ENCODE results near the gene CENPM.

Gene CENPM

GRCh38 chr22:41899110-41899509, 47.8 kb downstream of the CENPM start:
- TF ChIP-seq EZH2phosphoT487 (IDR thresholded peaks at IDR 0.05; ENCODE audit: borderline replicate concordance) (no peak), CTCF (conservative IDR thresholded peaks at IDR 0.05; ENCODE audit: low read length) (no peak)
- H3K4me3 ChIP-seq (ENCODE audit: low read length, poor library complexity, severe bottlenecking): no peak overlapping the region
- H3F3A ChIP-seq (ENCODE audit: low read depth): no peaks in the 10 kb centered on the region
- no peak overlapping the region for H3K9ac ChIP-seq (ENCODE audit: low read depth, low read length, poor library complexity, severe bottlenecking)
- H3K27me3 ChIP-seq (ENCODE audit: insufficient read depth, low read length, poor library complexity, severe bottlenecking): no peaks in the 10 kb centered on the region
- peaks cover 95% of the 10 kb centered on the region for H3K36me3 ChIP-seq (ENCODE audit: insufficient read depth, low read length)
- no peaks in the 10 kb centered on the region for H3K79me2 ChIP-seq (ENCODE audit: insufficient read depth, low read length)
- H3K9me2 ChIP-seq (replicated peaks; ENCODE audit: low read depth, low read length): no peaks in the 10 kb centered on the region
- no peak overlapping the region for H2AFZ ChIP-seq (ENCODE audit: low read length)
- no peaks in the 10 kb centered on the region for H3K9me3 ChIP-seq (ENCODE audit: insufficient read depth, low read depth, low read length)
- H3K4me1 ChIP-seq (ENCODE audit: insufficient read depth, low read length, poor library complexity, severe bottlenecking): no peaks in the 10 kb centered on the region
- H4K20me1 ChIP-seq (ENCODE audit: insufficient read depth, low read length, poor library complexity, severe bottlenecking): no peaks in the 10 kb centered on the region
- no peak overlapping the region for H3K4me2 ChIP-seq (ENCODE audit: low read depth, low read length, poor library complexity, severe bottlenecking)

GRCh38 chr22:41898645-41899044, 48.3 kb downstream of the CENPM start:
- Histone ChIP-seq H4K20me1 (ENCODE audit: insufficient read depth, low read length, poor library complexity, severe bottlenecking) (no peaks in the 10 kb centered on the region), H2AFZ (ENCODE audit: low read length) (no peak overlapping the region), H3K9me3 (ENCODE audit: insufficient read depth, low read depth, low read length) (no peaks in the 10 kb centered on the region), H3K4me2 (ENCODE audit: low read depth, low read length, poor library complexity, severe bottlenecking) (no peak overlapping the region), H3K4me3 (ENCODE audit: low read length, poor library complexity, severe bottlenecking) (no peak overlapping the region), H3F3A (ENCODE audit: low read depth) (no peaks in the 10 kb centered on the region), H3K27me3 (ENCODE audit: insufficient read depth, low read length, poor library complexity, severe bottlenecking) (no peaks in the 10 kb centered on the region), H3K4me1 (ENCODE audit: insufficient read depth, low read length, poor library complexity, severe bottlenecking) (no peaks in the 10 kb centered on the region), H3K36me3 (ENCODE audit: insufficient read depth, low read length) (peaks cover 95% of the 10 kb centered on the region), H3K79me2 (ENCODE audit: insufficient read depth, low read length) (no peaks in the 10 kb centered on the region), H3K9me2 (replicated peaks; ENCODE audit: low read depth, low read length) (no peaks in the 10 kb centered on the region), H3K9ac (ENCODE audit: low read depth, low read length, poor library complexity, severe bottlenecking) (no peak overlapping the region)
- TF ChIP-seq EZH2phosphoT487 (IDR thresholded peaks at IDR 0.05; ENCODE audit: borderline replicate concordance) (no peak), CTCF (conservative IDR thresholded peaks at IDR 0.05; ENCODE audit: low read length) (no peak)

- TF ChIP-seq EZH2phosphoT487 (IDR thresholded peaks at IDR 0.05; ENCODE audit: borderline replicate concordance) (no peak), CTCF (conservative IDR thresholded peaks at IDR 0.05; ENCODE audit: low read length) (no peak)
- H3K9me2 ChIP-seq (replicated peaks; ENCODE audit: low read depth, low read length): no peaks in the 10 kb centered on the region
- no peaks in the 10 kb centered on the region for H3F3A ChIP-seq (ENCODE audit: low read depth)
- peaks cover 89% of the 10 kb centered on the region for H3K36me3 ChIP-seq (ENCODE audit: insufficient read depth, low read length)
- no peaks in the 10 kb centered on the region for H3K9me3 ChIP-seq (ENCODE audit: insufficient read depth, low read depth, low read length)
- no peaks in the 10 kb centered on the region for H3K79me2 ChIP-seq (ENCODE audit: insufficient read depth, low read length)
- no peak overlapping the region for H3K9ac ChIP-seq (ENCODE audit: low read depth, low read length, poor library complexity, severe bottlenecking)
- no peaks in the 10 kb centered on the region for H3K27me3 ChIP-seq (ENCODE audit: insufficient read depth, low read length, poor library complexity, severe bottlenecking)
- no peak overlapping the region for H3K4me2 ChIP-seq (ENCODE audit: low read depth, low read length, poor library complexity, severe bottlenecking)
- H3K4me3 ChIP-seq (ENCODE audit: low read length, poor library complexity, severe bottlenecking): no peak overlapping the region
- no peak overlapping the region for H2AFZ ChIP-seq (ENCODE audit: low read length)
- no peaks in the 10 kb centered on the region for H3K4me1 ChIP-seq (ENCODE audit: insufficient read depth, low read length, poor library complexity, severe bottlenecking)
- H4K20me1 ChIP-seq (ENCODE audit: insufficient read depth, low read length, poor library complexity, severe bottlenecking): no peaks in the 10 kb centered on the region
Measured at GRCh38 chr22:41893591-41894375, 53.2 kb downstream of the CENPM start.
